Measurements from ENCODE around the gene EGFL7.

Gene EGFL7

GRCh38 chr9:136707011-136707410 is 44.3 kb downstream of the EGFL7 start:
- TF ChIP-seq CTCF (IDR thresholded peaks at IDR 0.05): no peak
- TF ChIP-seq ZFX (IDR thresholded peaks at IDR 0.05; ENCODE audit: borderline replicate concordance): no peak
- H3K27ac ChIP-seq: no peak overlapping the region

GRCh38 chr9:136707849-136708517 is 45.3 kb downstream of the EGFL7 start:
- TF ChIP-seq ZFX (IDR thresholded peaks at IDR 0.05; ENCODE audit: borderline replicate concordance) (no peak), CTCF (IDR thresholded peaks at IDR 0.05) (no peak)
- H3K27ac ChIP-seq: no peak overlapping the region

GRCh38 chr9:136709454-136710109 is 46.9 kb downstream of the EGFL7 start:
- TF ChIP-seq CTCF (IDR thresholded peaks at IDR 0.05) (no peak), ZFX (IDR thresholded peaks at IDR 0.05; ENCODE audit: borderline replicate concordance) (no peak)
- H3K27ac ChIP-seq: no peak overlapping the region

GRCh38 chr9:136710543-136710942 is 47.8 kb downstream of the EGFL7 start:
- TF ChIP-seq CTCF (IDR thresholded peaks at IDR 0.05) (no peak), ZFX (IDR thresholded peaks at IDR 0.05; ENCODE audit: borderline replicate concordance) (no peak)
- peak overlapping the region; percentile 65; the same call in 1 of the 2 replicates for H3K27ac ChIP-seq

GRCh38 chr9:136711219-136711648 is 48.5 kb downstream of the EGFL7 start:
- peak overlapping the region; percentile 65; the same call in 1 of the 2 replicates for H3K27ac ChIP-seq

GRCh38 chr9:136711751-136712689 is 49.3 kb downstream of the EGFL7 start, which contains the start of gene DIPK1B:
Gene DIPK1B (plus strand): TSS chr9:136712572. CDS start chr9:136712666, 94 bp downstream.
- no peak for TF ChIP-seq CTCF (IDR thresholded peaks at IDR 0.05)
- TF ChIP-seq ZFX (IDR thresholded peaks at IDR 0.05; ENCODE audit: borderline replicate concordance): no peak
- peak within 1 kb of the TSS; percentile 65 for H3K27ac ChIP-seq

- TF ChIP-seq ZFX (IDR thresholded peaks at IDR 0.05; ENCODE audit: borderline replicate concordance): no peak
- no peak for TF ChIP-seq CTCF (IDR thresholded peaks at IDR 0.05)
- H3K27ac ChIP-seq: peak overlapping the region; percentile 65
These were observed 50.2 kb downstream of the EGFL7 start for GRCh38 chr9:136712690-136713544.

Data from 22Rv1 (cell line).